ENCODE measurements around the gene SLC35E2B.

SLC35E2B gene

DNA sequence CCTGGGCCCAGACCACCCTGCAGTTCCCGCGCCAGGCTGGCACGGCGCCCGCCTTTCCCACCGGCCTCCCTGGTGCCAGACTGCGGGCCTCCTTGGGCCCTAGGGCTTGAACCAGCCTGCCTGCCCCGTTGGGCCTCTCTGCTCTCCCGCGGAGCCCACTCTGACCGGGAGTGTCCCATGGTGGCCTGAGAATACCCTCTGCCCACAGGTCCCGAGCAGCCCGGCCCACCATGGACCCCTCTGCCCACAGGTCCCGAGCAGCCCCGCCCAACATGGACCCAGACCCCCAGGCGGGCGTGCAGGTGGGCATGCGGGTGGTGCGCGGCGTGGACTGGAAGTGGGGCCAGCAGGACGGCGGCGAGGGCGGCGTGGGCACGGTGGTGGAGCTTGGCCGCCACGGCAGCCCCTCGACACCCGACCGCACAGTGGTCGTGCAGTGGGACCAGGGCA is 69.4 kb downstream of the SLC35E2B start:
- no peak for DNase-seq

DNA sequence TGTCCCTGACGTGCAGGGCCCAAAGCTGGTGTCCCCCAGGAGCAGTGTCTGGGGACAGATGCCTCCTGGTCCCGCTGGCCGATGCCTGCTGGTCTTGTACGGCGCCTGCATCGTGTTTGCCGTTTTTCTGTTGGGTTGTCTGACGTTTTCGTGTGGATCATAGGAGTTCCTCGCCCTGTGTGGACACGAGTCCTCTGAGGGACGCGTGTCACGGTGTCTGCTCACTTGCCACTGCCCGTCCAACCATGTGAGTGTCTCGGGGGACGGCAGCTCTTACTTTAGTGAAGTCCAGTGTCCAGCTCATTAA is 69.9 kb downstream of the SLC35E2B start:
- no peak for DNase-seq

DNA sequence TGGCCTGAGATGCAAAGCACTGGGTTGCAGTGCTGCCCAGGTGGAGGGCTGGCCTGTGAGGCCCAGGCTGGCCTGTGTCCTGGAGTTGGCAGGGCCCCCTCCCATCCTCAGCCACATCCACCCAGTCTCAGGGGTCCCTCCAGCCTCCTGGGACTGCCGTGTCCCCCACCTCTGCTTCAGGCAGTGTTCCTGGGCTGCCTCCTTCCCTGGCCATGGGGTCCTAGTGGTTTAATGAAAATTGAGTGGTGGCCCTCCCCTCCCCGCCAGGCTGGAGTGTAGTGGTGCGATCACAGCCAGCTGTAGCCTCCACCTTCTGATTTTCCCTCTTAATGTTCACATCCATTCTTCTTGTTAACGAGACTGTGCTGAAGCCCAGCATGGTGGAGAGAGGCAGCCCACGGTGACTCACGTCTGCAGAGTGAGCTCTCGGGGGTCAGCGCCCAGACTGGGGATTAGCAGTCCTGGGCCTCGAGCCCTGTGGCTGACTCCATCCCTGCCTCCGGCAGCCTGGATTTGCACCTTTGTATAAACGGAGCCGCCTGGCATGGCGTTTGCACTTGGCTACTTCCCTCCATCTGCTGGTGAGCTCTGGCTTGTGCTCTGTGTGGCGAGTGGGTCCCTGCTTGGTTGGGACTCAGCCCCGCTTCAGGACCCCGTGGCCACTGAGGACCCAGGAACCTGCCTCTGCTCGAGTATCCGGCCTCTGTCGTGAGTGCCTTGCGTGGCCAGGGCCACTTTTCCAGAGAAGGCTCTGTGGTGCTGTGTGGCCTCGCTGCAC is 70.4 kb downstream of the SLC35E2B start:
- DNase-seq = no peak

DNA sequence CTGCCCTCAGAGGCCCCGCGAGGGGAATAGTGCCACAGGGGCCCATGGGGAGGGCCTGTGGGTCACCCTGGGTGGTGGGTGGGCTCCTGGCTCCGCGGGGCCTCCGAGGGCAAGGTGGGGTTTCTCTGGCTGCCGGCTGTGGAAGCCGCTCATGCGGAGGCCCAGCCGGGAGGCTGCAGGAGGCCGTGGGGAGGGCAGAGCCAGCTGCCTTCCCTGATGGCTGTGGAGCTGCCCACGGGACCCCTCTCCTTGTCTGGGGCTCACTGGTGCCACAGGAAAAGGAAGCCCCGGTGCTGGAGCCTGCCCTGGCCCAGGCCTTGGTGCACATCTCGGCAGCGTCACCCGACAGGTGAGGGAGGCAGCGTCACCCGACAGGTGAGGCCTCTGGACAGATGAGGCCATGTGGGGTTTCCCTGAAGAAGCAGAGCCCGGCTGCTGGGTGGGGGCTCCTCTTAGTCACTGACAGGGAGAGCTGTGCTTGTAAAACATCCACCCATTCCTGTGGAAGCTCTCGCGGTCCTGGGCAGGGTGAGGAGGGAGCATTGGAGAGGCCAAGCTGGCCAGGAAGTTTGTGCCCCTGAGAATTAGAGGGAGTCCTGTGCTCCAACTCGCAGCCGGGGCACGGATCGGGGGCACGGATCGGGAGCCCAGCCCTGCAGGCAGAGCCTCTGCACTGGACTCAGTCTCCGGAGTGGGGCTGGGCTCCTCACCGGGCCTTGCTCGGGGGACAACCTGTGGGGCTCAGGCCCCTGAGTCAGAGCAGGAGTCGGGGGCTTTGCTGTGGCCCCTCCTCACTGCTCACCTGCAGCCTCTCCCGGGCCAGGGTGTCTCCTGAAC is 71.2 kb downstream of the SLC35E2B start:
- no peak for DNase-seq

DNA sequence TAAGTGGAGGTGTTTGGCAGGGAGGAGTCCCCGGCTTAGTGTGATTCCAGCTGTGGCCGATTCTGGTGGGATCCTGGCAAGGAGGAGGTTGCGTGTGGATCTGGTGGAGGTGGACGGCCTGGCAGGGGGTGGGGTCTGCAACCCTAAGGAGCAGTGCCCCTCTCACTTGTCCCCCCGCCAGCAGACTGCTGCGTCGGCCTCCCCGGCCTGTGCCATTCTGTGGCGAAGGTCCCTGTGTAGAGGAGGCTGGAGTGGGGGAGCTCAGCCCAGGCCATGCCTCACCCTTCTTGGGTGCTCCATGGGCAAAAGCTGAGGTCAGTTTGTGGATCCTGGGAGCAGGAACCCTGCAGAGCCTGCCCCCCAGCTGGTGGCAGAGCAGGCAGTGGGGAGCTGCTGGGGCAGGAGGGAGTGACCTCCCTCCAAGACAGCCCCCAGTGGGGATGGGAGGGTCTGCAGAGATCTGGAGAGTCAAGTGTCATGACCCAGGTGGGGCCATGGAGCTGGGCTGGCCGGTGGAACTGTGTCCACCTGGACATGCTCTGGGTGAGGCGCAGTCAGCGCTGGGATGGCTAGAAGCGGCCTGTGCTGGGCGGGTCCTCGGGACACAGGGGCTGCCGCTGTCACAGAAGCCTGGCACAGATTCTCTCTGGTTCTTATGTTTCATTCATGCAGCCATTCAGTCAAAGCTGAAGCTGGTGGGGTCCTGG is 72.0 kb downstream of the SLC35E2B start:
- DNase-seq = no peak

DNA sequence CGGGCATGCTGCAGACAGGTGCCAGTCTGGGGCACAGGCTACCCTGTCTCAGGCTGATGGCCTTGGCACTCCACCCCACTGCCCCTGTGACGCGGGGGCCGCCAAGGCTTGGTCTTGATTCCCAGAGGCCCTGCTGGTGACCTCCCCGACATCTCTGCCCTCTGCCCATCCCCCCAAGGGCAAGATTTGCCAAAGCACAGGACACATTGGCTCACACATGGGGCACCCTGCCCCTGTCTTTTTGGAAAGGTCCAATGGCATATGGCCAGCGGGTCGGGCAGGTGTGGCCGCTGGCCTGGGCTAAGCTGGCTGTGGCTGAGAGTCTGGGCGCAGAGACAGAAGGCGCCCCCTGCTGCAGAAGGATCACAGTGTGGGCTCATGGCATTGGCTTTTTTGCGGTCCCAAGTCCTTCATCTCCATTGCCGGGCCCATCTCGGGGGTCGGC is 72.7 kb downstream of the SLC35E2B start:
- DNase-seq = no peak

DNA sequence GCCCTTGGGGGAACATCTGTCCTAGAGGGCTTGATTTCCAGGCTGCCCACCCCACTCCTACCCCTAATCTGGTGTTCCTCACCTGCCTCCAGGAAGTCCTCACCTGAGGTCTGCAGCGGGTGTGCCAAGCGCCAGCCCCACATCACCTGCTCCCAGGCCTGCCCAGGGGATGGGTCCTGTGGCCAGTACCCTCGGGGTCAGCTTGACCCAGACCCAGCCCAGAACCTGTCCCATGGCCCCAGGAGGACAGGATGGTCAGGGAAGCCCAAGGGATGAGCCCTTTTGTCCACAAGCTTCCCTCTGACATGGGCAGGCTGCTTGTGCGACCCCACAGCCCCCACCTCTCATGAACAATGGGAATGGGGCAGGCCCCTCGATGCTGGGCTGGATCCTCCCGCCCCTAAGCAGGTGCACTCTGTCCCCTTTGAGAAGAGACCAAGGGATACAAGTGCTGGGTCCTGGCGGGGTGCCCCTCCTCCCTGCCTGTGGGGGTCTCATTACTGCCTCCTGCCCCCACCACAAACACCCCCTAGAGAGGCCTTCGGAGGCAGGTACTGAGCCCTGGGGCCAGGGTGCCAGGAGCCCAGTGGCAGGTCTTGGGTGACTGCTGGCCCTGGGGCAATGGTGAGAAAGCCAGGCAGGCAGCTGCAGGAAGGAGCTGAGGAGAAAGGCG is 74.1 kb downstream of the SLC35E2B start:
- DNase-seq = no peak

DNA sequence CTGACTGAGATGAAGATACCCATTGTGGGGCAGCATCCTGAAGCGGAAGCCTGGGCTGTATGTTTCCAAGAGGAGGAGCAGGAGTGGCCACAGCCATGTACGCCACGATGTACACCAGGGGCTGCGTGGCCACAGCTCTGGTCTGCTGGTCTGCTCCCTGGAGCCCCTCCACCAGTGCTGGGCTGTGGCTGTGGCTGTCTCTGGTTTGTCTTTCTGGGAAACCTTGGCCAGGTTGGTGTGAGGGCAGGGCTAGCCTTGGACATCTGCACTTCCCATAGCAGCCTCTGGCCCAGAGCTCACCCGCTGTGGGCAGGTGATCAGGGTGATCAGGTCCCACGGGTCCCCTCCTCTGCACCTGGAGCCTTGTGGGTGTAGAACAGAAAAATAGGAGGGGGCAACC is 74.7 kb downstream of the SLC35E2B start:
- no peak for DNase-seq

DNA sequence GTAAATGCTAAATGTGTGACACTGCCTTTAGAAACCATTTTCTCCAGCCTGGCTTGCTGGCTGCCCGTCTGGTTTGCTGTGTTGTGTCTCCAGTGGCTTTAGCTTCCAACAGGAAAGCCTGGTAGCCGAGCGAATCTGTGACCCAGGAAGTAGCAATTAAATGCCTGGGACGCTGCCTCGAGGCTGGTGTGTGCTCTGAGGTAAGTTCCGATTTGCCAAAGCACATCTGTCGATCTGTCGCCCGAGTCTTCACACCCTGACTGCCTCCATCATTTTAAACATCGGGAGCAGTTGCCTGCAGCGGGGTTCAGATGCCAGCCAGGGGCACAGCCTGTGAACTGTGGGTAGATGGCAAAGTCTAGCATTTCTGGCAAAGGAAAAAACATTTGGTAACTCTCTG is 75.1 kb downstream of the SLC35E2B start:
- DNase-seq = no peak

DNA sequence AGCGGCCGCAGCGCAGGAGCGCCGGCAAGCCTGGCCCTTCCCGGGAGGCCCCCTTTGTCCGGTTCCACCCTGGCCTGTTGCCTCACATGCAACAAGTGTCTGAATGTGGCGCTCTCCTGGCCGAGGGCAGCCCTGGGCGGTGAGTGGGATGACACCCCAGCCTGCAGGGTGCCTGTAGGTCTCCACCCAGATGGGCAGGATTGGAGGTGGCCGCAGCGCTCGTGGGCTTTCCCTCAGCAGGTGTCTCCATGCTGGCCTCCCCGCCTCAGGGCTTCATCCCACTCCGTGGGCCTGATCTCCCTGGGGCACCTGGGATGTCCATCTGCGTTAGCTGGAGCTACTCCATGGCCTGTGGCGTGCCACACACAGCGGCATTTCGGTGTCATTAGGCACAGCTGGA is 75.8 kb downstream of the SLC35E2B start:
- no peak for DNase-seq

DNA sequence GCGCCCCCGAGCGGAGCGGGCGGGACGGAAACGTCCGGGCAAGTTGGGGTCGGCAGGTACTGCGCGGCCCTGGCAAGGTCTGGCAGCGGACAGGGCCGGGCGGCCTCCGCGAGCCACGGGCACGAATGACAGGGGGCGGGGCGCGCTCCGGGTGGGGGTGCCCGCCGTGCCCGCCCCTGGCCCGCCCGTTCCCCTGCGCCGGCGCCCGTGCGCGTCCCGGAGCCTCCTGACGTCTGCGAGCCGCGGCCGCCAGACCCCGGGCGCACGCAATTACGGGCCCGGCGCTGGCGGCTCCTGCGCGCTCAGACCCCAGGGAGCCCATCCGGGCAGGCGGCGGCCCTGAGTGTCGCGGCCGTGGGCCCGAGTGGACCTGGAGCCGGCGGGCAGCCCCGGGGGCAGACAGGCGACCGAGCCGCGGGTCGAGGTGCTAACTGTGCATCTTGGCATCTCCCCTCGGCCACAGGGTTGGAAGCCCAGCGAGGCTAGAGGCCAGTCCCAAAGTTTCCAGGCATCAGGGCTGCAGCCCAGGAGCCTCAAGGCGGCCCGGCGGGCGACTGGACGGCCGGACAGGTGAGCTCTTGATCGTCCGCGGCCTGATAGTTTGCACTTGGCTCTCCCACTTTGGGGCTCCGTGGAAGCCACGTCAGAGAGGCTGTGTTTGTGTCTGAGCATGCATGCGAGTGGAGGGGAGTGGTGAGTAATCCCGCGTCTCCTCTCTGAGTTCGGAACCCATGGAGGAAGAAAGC is 76.4 kb downstream of the SLC35E2B start:
- DNase-seq = no peak

DNA sequence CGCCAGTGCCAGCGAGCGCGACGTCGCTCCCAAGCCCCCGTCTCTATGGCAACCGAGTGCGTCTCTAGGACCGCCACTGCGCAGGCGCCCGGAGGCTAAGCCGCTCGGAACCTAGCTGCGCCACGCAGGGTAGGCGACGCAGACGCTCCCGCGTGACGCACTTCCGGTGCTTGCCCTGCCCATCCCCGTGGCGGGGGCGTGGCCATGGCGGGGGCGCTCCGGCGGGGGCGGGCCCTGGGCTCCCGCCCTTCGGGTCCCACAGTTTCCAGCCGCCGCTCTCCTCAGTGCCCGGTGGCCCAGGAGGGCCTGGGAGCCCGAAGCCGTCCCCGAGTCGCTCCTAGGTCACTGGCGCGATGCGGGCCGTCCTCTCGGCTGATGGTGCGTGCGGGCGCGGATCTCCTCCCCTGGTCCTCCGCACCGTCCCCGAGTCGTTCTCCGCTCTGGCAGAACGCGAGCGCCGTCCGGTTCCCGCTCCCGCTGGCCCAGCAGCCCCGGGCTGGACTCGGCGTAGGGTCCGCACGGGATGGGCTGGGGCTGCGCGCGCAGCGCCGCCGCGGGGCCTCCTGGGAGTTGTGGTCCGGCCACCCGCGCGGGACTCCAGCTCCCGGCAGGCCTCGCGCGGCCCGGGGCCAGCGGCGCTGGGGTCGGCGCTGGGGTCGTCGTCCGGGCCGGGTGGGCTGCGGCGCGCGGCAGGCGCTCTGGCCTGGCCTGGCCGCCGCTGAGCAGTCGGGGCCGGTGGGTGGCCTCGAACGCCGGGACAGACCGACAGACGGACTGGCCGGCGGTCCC is 77.1 kb downstream of the SLC35E2B start, which contains the start of gene MIB2:
MIB2 (plus strand) TSS at position 245 of the 789 bp plus-strand sequence. CDS start 7,953 bp downstream, outside the sequence.
- peak; percentile 52 for DNase-seq

DNA sequence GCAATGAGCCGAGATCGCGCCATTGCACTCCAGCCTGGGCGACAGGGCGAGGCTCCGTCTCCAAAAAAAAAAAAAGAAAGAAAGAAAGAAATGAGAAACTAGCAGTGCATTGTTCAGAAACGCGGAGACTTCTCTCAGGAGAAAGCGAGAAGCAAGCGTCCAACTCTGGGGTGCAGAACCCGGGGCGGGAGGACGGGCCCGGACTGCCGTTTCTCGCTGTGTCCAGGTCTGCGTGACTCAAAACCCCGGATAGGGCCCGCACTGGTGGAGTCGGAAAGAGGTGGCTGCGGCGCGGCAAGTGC is 77.7 kb downstream of the SLC35E2B start:
- no peak for DNase-seq

DNA sequence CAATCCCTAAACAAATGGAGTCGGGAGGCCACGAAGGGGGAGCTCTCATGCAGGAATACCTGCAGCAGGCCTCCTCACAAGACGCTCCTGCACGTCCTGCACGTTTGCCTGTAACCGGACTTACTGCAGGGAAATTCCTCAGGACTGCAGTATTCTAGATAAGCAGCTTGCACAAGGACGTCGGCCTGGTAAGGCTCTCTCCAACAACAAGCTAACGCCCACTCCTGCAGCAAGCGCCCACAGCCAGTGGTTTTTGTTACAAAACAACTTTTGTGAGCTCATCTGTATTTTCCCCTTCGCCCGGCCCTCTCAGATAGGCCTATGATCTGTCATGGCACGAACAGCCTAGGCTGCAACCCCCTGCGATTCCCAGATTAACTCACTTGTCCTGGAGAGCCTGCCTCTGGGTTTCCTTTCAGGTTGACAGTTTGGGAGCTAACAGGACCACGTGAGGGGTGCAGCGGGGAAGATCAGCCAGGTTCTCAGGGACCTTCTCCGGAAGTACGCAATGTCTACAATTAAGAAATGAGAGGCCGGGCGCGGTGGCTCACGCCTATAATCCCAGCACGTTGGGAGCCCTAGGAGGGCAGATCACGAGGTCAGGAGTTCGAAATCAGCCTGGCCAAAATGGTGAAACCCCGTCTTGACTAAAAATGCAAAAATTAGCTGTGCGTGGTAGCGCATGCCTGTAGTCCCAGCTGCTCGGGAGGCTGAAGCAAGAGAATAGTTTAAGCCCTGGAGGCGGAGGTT is 78.2 kb downstream of the SLC35E2B start:
- no peak for DNase-seq

DNA sequence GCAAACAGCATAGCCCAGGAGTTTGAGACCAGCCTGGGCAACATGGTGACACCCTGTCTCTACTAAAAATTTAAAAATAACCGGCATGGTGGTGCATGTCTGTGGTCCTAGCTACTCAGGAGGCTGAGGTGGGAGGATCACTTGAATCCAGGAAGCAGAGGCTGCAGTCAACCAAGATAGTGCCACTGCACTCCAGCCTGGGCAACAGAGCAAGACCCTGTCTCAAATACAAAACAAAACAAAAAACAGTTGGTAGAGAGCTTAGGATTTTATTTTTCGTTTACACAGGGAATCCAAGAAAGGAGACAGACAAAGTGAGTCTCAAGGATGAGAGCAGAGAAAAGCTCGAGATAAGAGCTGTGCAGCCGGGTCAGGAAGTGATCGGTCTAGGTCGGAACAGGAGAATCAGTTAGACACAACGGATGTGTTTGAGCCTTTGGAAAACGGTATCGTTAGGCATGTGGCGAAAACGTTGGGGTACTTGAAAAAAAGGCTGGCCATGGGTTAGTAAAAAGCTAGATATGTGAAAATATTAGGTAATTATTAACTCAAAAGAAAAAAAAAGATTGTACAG is 79.0 kb downstream of the SLC35E2B start:
- DNase-seq = no peak

DNA sequence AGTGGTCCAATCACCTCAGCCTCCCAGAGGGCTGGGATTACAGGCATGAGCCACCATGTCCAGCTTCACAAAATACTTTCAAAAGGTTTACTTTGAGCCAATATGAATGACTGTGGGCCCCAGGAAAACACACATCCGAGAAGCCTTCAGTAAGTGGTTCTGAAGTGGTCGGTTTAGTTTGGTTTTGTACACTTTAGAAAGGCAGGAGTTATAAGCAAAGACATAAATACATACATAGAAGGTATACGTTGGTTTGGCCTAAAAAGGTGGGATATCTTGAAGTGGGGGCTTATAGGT is 80.5 kb downstream of the SLC35E2B start:
- no peak for DNase-seq

DNA sequence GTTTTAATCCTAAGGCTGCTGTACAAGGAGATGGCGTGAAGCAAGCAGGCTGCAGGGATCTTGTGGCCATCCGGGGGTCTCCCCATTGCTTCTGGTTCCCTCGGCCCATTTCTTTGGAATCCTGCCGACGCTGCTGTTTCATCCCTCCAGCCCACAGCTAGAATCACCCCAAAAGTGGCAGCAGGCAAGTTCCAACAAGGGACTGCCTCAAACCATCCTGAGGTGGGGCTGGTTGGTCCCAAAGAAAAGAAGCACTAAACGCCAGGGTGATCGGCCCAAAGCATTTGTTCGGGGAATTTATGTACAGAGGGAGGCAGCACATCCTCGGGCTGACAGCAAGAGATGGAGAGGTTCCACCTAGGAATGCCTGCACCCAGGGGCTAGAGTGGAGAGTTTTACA is 81.8 kb downstream of the SLC35E2B start:
- DNase-seq = no peak

DNA sequence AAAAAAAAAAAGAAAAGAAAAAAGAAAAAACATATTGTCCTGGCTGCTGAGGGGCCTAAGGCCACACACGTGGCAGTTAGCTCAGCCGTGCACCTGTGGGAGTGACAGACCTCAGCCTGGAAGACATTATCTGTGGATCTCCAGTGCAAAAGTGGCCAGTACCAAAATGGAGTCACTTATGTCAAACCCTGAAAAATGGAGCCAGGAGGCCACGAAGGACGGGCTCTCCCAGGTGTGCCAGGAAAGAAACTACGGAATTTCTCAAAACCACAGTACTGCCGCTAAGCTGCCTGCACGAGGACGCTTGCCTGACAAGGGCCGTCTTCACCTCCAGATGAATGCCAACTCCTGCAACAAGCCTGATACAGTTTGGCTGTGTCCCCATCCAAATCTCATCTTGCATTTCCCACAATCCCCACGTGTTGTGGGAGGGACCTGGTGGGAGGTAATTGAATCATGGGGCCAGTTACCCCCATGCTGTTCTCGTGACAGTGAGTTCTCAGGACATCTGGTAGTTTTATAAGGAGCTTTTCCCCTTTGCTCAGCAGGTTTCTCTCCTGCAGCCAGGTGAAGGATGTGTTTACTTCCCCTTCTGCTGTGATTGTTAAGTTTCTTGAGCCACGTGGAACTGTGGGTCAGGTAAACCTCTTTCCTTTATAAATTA is 82.6 kb downstream of the SLC35E2B start:
- DNase-seq = no peak
